HG02610 (cell line): ENCODE measurements around the gene C11orf91.
"Not testable (repeated sequence)": the region's sequence is repeated elsewhere in the genome, so short reads cannot be mapped to it uniquely, and the experiment has no call there.

Source experiments
- ATAC-seq: cut with Tn5 transposase; IDR thresholded peaks from one replicate; pipeline ENCODE4 v1.9.1; 2021; ENCODE audit warnings: mild to moderate bottlenecking, moderate library complexity; ENCODE audit not compliant: unreplicated experiment

C11orf91 gene

GRCh38 chr11:33674035-33674814 is 26.4 kb downstream of the C11orf91 start:
- no peak for ATAC-seq

DNA sequence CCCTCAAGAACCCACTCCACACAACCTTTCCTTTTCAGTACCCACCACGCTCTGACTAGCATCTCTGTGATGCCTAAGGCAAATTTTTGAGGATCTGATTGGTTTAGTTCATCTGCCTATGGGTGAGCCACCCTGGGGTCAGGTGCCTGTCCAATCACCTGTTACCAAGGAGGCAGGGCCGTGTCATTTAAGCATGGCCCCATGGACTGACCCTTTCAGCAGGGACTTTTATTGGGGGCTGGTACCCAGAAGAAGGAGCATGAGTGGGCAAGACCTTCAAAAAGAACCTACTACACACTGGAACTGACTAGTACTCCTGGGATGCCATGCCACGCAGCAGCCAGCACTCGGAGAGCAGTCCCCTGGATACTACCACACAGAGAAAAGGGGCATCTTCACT is 28.4 kb downstream of the C11orf91 start:
- no peak for ATAC-seq

DNA sequence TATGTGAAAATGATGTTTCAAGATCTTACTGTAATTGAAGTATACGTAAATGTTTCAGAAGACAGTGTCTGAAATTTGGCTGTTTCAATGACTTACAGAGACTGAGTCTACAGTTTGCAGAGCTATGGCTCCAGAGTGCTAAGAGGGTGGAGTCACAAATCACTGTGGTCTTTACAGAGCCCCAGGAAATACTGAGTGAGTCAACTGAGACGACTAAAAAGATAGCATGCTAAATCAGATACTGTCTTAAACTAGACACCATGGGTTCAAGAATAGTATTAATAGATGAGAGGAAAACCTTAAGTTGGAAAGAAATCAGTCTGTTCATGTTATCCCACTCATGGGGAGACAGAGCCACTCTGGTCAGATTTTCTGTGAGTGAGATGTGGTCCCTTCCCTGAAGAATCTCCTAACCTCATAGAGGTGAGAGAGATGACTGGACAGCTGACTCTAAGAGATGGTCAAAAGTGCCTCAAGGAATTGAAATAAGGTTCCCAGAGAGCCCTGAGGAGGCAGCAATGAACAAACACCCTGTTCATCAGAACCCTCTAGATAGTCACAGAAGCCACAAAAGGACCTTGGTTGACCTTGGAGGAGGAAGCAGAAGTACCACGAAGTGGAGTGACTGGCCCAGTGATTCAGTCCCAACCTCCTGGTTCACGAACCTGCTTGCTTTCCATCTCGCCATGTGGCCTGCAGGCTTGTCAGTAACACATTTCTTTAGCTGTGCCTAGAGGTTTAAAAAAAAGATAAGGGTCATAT is 30.2 kb downstream of the C11orf91 start:
- ATAC-seq, result no peak

DNA sequence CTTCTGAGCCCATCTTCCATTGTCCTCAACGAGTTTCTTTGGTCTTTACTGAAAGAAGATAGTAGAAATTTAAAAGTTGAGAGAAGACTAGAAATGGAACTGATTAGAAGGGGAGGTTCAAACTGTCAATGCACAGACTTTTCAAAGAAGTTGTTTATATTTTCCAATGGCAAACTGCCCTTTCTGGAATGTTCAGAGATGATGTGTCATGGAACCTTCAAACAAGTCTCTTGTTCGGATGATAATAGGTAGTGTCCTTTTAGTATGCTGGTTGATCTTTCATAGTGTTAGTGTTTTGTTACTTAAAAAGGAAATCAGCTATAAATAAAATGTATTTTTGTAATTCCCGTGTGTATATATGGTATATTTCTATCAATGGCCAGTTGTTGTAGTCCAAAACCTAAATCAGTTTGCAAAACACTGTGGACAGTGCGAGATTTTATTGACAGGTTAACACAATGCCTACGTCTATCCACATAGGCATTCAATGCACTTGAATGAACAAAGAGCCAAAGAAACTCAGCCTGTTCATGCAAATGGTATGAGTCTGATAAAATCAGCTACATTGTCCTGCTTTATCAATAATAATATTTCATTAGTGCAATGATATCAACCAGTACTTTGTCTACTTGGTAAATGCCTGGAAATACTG is 30.9 kb downstream of the C11orf91 start:
- ATAC-seq, result no peak

DNA sequence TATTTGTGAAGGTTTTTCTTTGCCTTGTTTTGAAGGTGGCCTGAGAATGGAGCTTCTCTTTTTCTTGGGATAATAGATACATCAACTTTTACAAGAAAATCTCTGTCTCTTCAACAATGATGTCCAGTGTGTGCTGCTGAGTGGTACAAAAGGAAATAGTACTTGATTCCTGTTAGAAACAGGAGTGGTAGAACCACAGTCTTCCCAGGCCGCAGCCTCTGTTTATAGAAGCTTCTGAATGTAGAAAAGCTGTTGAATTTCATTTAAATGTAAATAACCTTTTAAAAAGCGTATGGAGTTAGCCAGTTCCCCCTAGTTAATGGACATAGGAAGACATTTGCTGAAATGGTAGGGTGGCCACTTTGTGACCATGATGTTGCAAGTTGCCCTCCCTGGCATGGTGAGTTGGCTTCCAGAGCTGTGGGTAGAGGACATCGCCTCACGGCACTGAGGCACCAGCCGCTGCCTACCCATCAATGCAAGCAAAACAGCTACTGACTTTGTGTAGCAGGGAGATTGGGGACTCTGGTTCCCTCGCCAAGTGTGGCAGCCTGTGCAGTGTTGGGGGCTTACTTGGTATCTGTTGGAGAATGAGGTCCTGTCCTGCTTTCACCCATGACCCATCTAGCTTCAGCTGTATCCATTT is 31.6 kb downstream of the C11orf91 start:
- no peak for ATAC-seq

DNA sequence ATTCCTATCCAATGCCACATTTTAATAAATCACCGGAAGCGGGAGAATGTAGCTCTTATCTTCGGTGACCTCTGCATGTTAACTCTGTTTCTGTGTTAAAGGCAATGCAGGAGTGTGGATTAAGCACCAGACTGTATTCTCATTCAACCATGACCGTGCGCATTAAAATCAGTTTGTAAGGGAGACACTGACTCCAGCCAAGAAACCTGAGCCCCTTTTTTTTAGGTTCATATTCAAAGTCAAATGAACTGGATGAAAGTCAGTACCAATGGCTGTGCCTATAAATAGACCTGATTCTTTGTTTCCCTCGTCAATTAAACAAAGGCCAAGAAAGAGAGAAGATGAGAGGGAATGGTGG is 32.2 kb downstream of the C11orf91 start:
- no peak for ATAC-seq

- ATAC-seq, result no peak
Observed at GRCh38 chr11:33667819-33668467, 32.7 kb downstream of the C11orf91 start.

GRCh38 chr11:33665350-33666106 is 35.1 kb downstream of the C11orf91 start:
- no peak for ATAC-seq

DNA sequence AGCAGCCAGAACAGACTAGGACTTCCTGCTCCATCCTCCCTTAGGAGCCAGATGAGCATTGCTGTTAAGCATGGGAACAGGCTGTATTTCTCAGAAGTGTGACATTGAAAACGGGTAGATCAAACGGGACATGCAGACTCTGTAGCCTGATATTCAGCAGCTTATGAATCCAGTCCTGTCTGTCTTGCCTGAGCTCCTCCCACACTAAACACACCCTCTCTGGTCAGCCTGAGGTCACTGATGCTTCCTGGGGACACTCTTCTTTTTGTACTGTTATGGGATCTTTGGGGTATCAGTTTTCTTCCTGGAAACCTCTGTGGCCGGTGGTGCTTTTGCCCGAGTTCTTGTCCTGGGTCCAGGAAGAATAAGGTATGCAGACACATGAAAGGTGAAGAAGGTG is 35.8 kb downstream of the C11orf91 start:
- no peak for ATAC-seq

DNA sequence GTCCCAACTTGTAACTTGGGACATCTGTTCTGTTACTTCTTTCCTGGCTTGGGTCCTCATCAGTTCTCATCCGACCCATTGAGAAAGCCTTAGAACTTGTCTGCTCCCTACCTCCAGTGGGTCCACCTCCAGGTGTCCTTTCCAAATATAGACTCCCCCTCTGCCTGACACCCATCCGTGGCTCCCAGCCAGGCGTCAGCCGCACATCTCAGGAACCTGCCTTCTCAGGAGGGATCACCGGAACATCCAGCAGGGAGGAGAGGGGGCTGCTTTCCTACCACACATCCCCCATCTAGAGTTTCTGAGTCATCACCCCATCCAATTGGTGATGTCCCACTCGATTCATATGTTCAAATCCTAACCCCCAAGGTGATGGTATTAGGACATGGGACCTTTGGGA is 36.5 kb downstream of the C11orf91 start:
- no peak for ATAC-seq

GRCh38 chr11:33663121-33663520 is 37.5 kb downstream of the C11orf91 start:
- no peak for ATAC-seq

DNA sequence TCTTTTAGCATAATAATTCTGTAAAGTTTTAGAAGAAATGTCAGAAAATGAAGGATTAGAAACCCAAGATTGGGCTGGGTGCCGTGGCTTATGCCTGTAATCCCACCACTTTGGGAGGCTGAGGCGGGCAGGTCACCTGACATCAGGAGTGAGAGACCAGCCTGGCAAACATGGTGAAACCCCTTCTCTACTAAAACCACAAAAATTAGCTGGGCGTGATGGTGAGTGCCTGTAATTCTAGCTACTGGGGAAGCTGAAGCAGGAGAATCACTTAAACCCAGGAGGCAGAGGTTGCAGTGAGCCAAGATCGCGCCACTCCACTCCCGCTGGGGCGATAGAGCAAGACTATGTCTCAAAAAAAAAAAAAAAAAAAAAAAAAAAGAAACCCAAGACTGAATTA is 39.1 kb downstream of the C11orf91 start:
- not testable (repeated sequence) for ATAC-seq

GRCh38 chr11:33660962-33661361 is 39.7 kb downstream of the C11orf91 start:
- ATAC-seq, result no peak

DNA sequence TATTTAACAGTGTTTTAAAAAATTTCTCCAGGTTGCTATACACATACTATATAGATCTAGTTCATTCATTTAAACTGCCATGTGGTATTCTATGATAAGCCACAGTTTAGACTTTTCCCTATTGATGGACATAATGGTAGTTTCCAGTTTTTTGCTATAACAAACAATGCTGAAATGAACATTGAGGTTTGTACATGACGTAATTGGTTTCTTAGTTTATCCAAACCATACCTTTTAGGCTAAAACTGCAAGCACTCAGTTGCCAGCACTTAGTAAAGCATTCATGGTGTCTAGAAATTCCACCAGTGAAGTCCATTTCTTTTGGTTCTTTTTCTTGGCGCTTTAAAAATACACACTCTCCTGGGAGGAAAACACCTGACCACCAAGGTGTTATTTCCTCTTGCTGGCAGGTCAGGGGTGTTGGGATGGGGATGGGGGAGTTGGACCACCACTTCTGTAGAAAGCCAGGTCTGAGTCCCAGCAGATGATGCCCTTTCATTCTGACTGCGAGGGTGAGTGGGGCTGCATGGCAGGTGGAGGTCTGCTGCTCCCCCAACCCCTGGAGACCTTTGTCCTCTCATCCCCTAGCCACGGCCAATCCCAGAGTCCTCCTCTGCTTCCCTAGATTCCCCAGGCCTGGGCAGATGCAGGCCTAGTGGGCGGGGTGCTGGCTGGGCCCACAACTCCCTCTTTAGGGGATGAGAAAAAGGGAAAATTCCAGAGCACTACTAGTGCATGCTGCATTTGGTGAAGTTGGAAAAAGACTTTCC is 41.1 kb downstream of the C11orf91 start:
- no peak for ATAC-seq

- ATAC-seq, result no peak
Observed at GRCh38 chr11:33658195-33658900, 42.3 kb downstream of the C11orf91 start.

GRCh38 chr11:33657757-33658156 is 42.9 kb downstream of the C11orf91 start:
- ATAC-seq, result no peak

- ATAC-seq, result no peak
Observed at GRCh38 chr11:33656768-33657167, 43.9 kb downstream of the C11orf91 start.

GRCh38 chr11:33655842-33656600 is 44.6 kb downstream of the C11orf91 start:
- peak; percentile 81 for ATAC-seq
